Prostate gland (tissue), 2 donors: ENCODE measurements around the gene AKAP9.

ENCODE experiments used
- CTCF ChIP-seq, 4 experiments: fragments of 200-600 bp in 2 of 4; fragments of 450-650 bp in 2 of 4; sonication (generic) in 2 of 4; IDR thresholded peaks; 1 replicate in 3 of 4; 2 replicates in 1 of 4; pipeline ENCODE4 v1.5.1; 2016 to 2019; ENCODE audit warnings: antibody characterized with exemption in 4 of 4, mild to moderate bottlenecking in 2 of 4, moderate library complexity in 2 of 4
- POLR2A ChIP-seq: fragments of 450-650 bp; IDR thresholded peaks from one replicate; pipeline ENCODE4 v1.6.1; 2016; ENCODE audit warnings: antibody characterized with exemption, mild to moderate bottlenecking
- POLR2AphosphoS5 ChIP-seq: sonication (generic); formaldehyde crosslinking; IDR thresholded peaks from one replicate; pipeline ENCODE4 v1.6.1; 2017; ENCODE audit warnings: antibody characterized with exemption

DNA sequence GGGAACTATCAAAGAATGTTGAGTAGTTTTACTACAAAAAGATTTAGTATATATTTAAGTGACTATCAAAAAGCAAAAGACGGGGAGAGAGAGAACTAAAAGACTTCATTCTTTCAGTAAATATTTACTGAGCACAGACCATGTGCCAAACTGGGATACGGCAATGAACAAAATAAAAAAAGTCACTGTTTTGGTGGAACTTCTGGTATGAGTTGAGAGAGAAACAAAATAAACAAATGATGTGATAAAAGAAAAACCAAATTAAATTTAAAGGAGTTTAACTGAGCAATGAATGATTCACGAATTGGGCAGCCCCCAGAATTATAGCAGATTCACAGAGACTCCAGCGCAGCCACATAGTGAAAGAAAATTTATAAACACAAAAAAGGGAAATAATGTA lies 17.8 kb upstream of the AKAP9 start:
- no peak for TF ChIP-seq CTCF (IDR thresholded peaks at IDR 0.05)
- no peak for TF ChIP-seq POLR2AphosphoS5
- no peak for TF ChIP-seq POLR2A
